ENCODE measurements around the gene WNT3. TPM values are rescaled to one million over a fixed set of nuclear protein-coding genes. Genes with fewer than 3 reads are reported as not detected.
A peak's percentile ranks its signal among the peaks of the same experiment; 100 is the strongest.

WNT3 gene
- total and polyA plus RNA-seq, 2 donors (not counting 1 experiment from before 2014, with no cell fraction given): 0.86 to 1.4 TPM

- H3K4me2 ChIP-seq (replicated peaks; ENCODE audit: low read depth, low read length, poor library complexity, severe bottlenecking): peak overlapping the region; percentile 68
- no peak for TF ChIP-seq CTCF (IDR thresholded peaks at IDR 0.05)
- no peak for TF ChIP-seq EZH2 (IDR thresholded peaks at IDR 0.05; ENCODE audit: borderline replicate concordance, insufficient read depth, low read depth, low read length, poor library complexity, severe bottlenecking)
- peak overlapping the region; percentile 76 for H3K4me3 Mint-ChIP-seq
- peaks cover 39 to 40% of the 10 kb centered on the region in 2 donors for H3K4me1 ChIP-seq (ENCODE audit: control insufficient read depth in 2 of 2, insufficient read depth in 2 of 2, low read length in 2 of 2)
- no peaks in the 10 kb centered on the region for H3K27me3 Mint-ChIP-seq
- POLR2A ChIA-PET: interaction anchor here (1.1 kb wide), 1 partner anchor 912 kb away, joined by 4 read pairs; the partner anchor contains the start of gene KPNB1
- no peaks in the 10 kb centered on the region for H3K79me2 ChIP-seq (ENCODE audit: control insufficient read depth, insufficient read depth, low read length)
- no peak overlapping the region for H2AFZ ChIP-seq (ENCODE audit: insufficient read depth, low read depth, low read length, poor library complexity, severe bottlenecking)
- peak overlapping the region; percentile 49 for H3K9ac ChIP-seq (ENCODE audit: low read length)
- no peaks in the 10 kb centered on the region for H3K9me3 Mint-ChIP-seq (ENCODE audit: insufficient read depth)
- H3K4me3 ChIP-seq (ENCODE audit: control extremely low read depth in 1 of 5, extremely low read depth in 1 of 5, insufficient read depth in 1 of 5, low read depth in 2 of 5, low read length in 4 of 5): peak overlapping the region in 3 of 5 experiments; percentile 9 to 20 (median 13)
- WGBS (ENCODE audit: insufficient coverage): 18% methylated on average over 3 of the region's 4 CpGs
- H3K9me3 ChIP-seq (ENCODE audit: control extremely low read depth in 1 of 3, control insufficient read depth in 2 of 3, insufficient read depth in 1 of 3, low read length in 2 of 3): no peaks in the 10 kb centered on the region
- peaks cover 43% of the 10 kb centered on the region for H3K4me1 Mint-ChIP-seq
- H3K36me3 ChIP-seq (replicated peaks in 1 of 2; ENCODE audit: control extremely low read depth in 1 of 2, control insufficient read depth in 1 of 2, extremely low read depth in 1 of 2, insufficient read depth in 2 of 2, low read length in 1 of 2): peaks cover 4 to 8% of the 10 kb centered on the region in 2 experiments
- DNase-seq (peak; percentile 85), ATAC-seq (ENCODE audit: low read depth) (peak; percentile 85)
- H4K20me1 ChIP-seq (ENCODE audit: control insufficient read depth, insufficient read depth, low read length, poor library complexity, severe bottlenecking): no peaks in the 10 kb centered on the region
- intact Hi-C loops (cut with micrococcal nuclease): no loop called here
- no peaks in the 10 kb centered on the region for H3K27me3 ChIP-seq (replicated peaks in 1 of 4; ENCODE audit: control extremely low read depth in 1 of 4, control insufficient read depth in 3 of 4, insufficient read depth in 4 of 4, low read length in 3 of 4)
- CTCF ChIA-PET: interaction anchor here (0.6 to 1.0 kb wide), 2 partner anchors 44 to 97 kb away, joined by 3 read pairs; no protein-coding TSS in a partner anchor
- peak overlapping the region; percentile 58 to 73 for H3K27ac ChIP-seq (ENCODE audit: low read length in 2 of 2)
- H3K27ac Mint-ChIP-seq: peak overlapping the region; percentile 90
Observed at GRCh38 chr17:46737326-46737725, 81.2 kb downstream of the WNT3 start.

- Mint-ChIP-seq H3K4me3 (peak overlapping the region; percentile 71), H3K4me1 (peaks cover 48% of the 10 kb centered on the region), H3K27ac (peak overlapping the region; percentile 85), H3K27me3 (no peaks in the 10 kb centered on the region), H3K9me3 (ENCODE audit: insufficient read depth) (no peaks in the 10 kb centered on the region)
- CTCF ChIA-PET: no interaction called here
- peaks cover 4 to 8% of the 10 kb centered on the region in 2 experiments for H3K36me3 ChIP-seq (replicated peaks in 1 of 2; ENCODE audit: control extremely low read depth in 1 of 2, control insufficient read depth in 1 of 2, extremely low read depth in 1 of 2, insufficient read depth in 2 of 2, low read length in 1 of 2)
- H2AFZ ChIP-seq (ENCODE audit: insufficient read depth, low read depth, low read length, poor library complexity, severe bottlenecking): no peak overlapping the region
- H3K79me2 ChIP-seq (ENCODE audit: control insufficient read depth, insufficient read depth, low read length): no peaks in the 10 kb centered on the region
- no peaks in the 10 kb centered on the region for H3K9me3 ChIP-seq (ENCODE audit: control extremely low read depth in 1 of 3, control insufficient read depth in 2 of 3, insufficient read depth in 1 of 3, low read length in 2 of 3)
- no peaks in the 10 kb centered on the region for H4K20me1 ChIP-seq (ENCODE audit: control insufficient read depth, insufficient read depth, low read length, poor library complexity, severe bottlenecking)
- peak overlapping the region; percentile 68 for H3K4me2 ChIP-seq (replicated peaks; ENCODE audit: low read depth, low read length, poor library complexity, severe bottlenecking)
- intact Hi-C loops (cut with micrococcal nuclease): no loop called here
- H3K27ac ChIP-seq (ENCODE audit: low read length in 2 of 2): peak overlapping the region; percentile 73 to 82
- TF ChIP-seq CTCF (IDR thresholded peaks at IDR 0.05): no peak
- TF ChIP-seq EZH2 (IDR thresholded peaks at IDR 0.05; ENCODE audit: borderline replicate concordance, insufficient read depth, low read depth, low read length, poor library complexity, severe bottlenecking): no peak
- H3K27me3 ChIP-seq (replicated peaks in 1 of 4; ENCODE audit: control extremely low read depth in 1 of 4, control insufficient read depth in 3 of 4, insufficient read depth in 4 of 4, low read length in 3 of 4): no peaks in the 10 kb centered on the region
- H3K9ac ChIP-seq (ENCODE audit: low read length): peak overlapping the region; percentile 29
- peak; percentile 73 for ATAC-seq (ENCODE audit: low read depth)
- DNase-seq: peak; percentile 82
- peaks cover 39 to 40% of the 10 kb centered on the region in 2 donors for H3K4me1 ChIP-seq (ENCODE audit: control insufficient read depth in 2 of 2, insufficient read depth in 2 of 2, low read length in 2 of 2)
- peak overlapping the region in 2 of 5 experiments; percentile 5 to 38 for H3K4me3 ChIP-seq (ENCODE audit: control extremely low read depth in 1 of 5, extremely low read depth in 1 of 5, insufficient read depth in 1 of 5, low read depth in 2 of 5, low read length in 4 of 5)
- POLR2A ChIA-PET: no interaction called here
Observed at GRCh38 chr17:46736100-46736499, 82.4 kb downstream of the WNT3 start.
